HEK293 (cell line): Measurements from ENCODE around the gene OR2V2.
A peak's percentile ranks its signal among the peaks of the same experiment; 100 is the strongest.

ENCODE experiments used
- CTCF ChIA-PET: fragments of 350-600 bp; formaldehyde crosslinking; extraction: SDS; loops from one replicate; lab custom pipeline; 2021; ENCODE audit warnings: antibody characterized with exemption; lab: Yijun Ruan, JAX
- POLR2A ChIA-PET: fragments of 300-600 bp; formaldehyde crosslinking; extraction: SDS; loops from one replicate; lab custom pipeline; 2020; ENCODE audit warnings: antibody characterized with exemption, inconsistent platforms; lab: Yijun Ruan, JAX
- H3K27ac ChIP-seq: fragments of 200-500 bp; sonication (Bioruptor generic); 2 replicates; pipeline ENCODE4 v1.5.1; 2014; ENCODE audit warnings: low read depth, low read length, control low read depth, inconsistent platforms; ENCODE audit errors: extremely low read depth
- H3K36me3 ChIP-seq, 2 experiments: fragments of 200-500 bp in 1 of 2; sonication (Bioruptor generic) in 1 of 2; 1 replicate in 1 of 2; 2 replicates in 1 of 2; pipeline ENCODE4 v1.5.1; 2014 to 2017; ENCODE audit warnings: inconsistent platforms in 2 of 2, low read length in 2 of 2; ENCODE audit not compliant: control insufficient read depth in 2 of 2, insufficient read depth in 1 of 2
- H3K4me1 ChIP-seq: fragments of 200-500 bp; sonication (Bioruptor generic); 2 replicates; pipeline ENCODE4 v1.5.1; 2014; ENCODE audit warnings: mild to moderate bottlenecking, low read length, inconsistent platforms; ENCODE audit not compliant: control insufficient read depth, insufficient read depth
- H3K4me3 ChIP-seq: 2 replicates; pipeline ENCODE4 v1.5.1; 2011; ENCODE audit warnings: low read depth, mild to moderate bottlenecking, control low read depth, low read length, moderate library complexity
- H3K9me3 ChIP-seq: fragments of 200-500 bp; sonication (Bioruptor generic); 2 replicates; pipeline ENCODE4 v1.5.1; 2014; ENCODE audit warnings: low read depth, low read length, inconsistent platforms; ENCODE audit not compliant: control insufficient read depth, insufficient read depth
- ATF2 ChIP-seq: fragments of 450-650 bp; formaldehyde crosslinking; IDR thresholded peaks from 2 replicates; pipeline ENCODE4 v1.5.1; 2016; ENCODE audit warnings: missing biosample characterization, missing genetic modification characterization, low read depth
- PRDM1 ChIP-seq: fragments of 450-650 bp; formaldehyde crosslinking; IDR thresholded peaks from 2 replicates; pipeline ENCODE4; 2016; ENCODE audit warnings: missing biosample characterization, missing genetic modification characterization
- SETDB1 ChIP-seq: IDR thresholded peaks from one replicate; pipeline ENCODE4 v1.6.1; 2017; ENCODE audit warnings: mild to moderate bottlenecking, low read length, moderate library complexity, mixed read lengths; ENCODE audit not compliant: insufficient read length
- SP2 ChIP-seq: fragments of 450-650 bp; formaldehyde crosslinking; IDR thresholded peaks from 2 replicates; pipeline ENCODE4 v1.5.1; 2016; ENCODE audit warnings: missing biosample characterization, missing genetic modification characterization
- SP7 ChIP-seq: fragments of 450-650 bp; formaldehyde crosslinking; IDR thresholded peaks from 2 replicates; pipeline ENCODE4 v1.5.1; 2016; ENCODE audit warnings: missing biosample characterization, missing genetic modification characterization
- ZBTB20 ChIP-seq: fragments of 450-650 bp; formaldehyde crosslinking; IDR thresholded peaks from 2 replicates; pipeline ENCODE4 v1.5.1; 2016; ENCODE audit warnings: missing biosample characterization, missing genetic modification characterization
- ZNF24 ChIP-seq: fragments of 450-650 bp; formaldehyde crosslinking; IDR thresholded peaks from 2 replicates; pipeline ENCODE4 v1.5.1; 2016; ENCODE audit warnings: missing biosample characterization, missing genetic modification characterization
- ZNF416 ChIP-seq: fragments of 450-650 bp; formaldehyde crosslinking; IDR thresholded peaks from 2 replicates; pipeline ENCODE4 v1.5.1; 2016; ENCODE audit warnings: missing biosample characterization, missing genetic modification characterization
- ZNF521 ChIP-seq: fragments of 450-650 bp; formaldehyde crosslinking; IDR thresholded peaks from 2 replicates; pipeline ENCODE4 v1.5.1; 2017; ENCODE audit warnings: missing biosample characterization, mild to moderate bottlenecking, missing genetic modification characterization
- ZNF555 ChIP-seq: fragments of 450-650 bp; formaldehyde crosslinking; conservative IDR thresholded peaks from 2 replicates; pipeline ENCODE4 v1.5.1; 2017; ENCODE audit warnings: missing biosample characterization, mild to moderate bottlenecking, missing genetic modification characterization, inconsistent platforms
- ZNF791 ChIP-seq: fragments of 450-650 bp; formaldehyde crosslinking; IDR thresholded peaks from 2 replicates; pipeline ENCODE4 v1.5.1; 2016; ENCODE audit warnings: missing biosample characterization, missing genetic modification characterization
- TF ChIP-seq, protein P1 (sequence below): fragments of 450-650 bp; formaldehyde crosslinking; IDR thresholded peaks from 2 replicates; pipeline ENCODE4 v1.5.1; 2016; ENCODE audit warnings: missing biosample characterization, missing genetic modification characterization
- TF ChIP-seq, protein P2 (sequence below): fragments of 450-650 bp; formaldehyde crosslinking; IDR thresholded peaks from 2 replicates; pipeline ENCODE4 v1.5.1; 2016; ENCODE audit warnings: missing biosample characterization, missing genetic modification characterization

OR2V2 gene

GRCh38 chr5:181140766-181141165 is 6.6 kb upstream of the OR2V2 start:
- ChIA-PET POLR2A (no interaction called here), CTCF (interaction anchor here (0.7 kb wide), 1 partner anchor 18 kb away, joined by 3 read pairs; no protein-coding TSS in a partner anchor)
- H3K4me1 ChIP-seq: no peaks in the 10 kb centered on the region
- no peak overlapping the region for H3K27ac ChIP-seq
- TF ChIP-seq ZNF555 (tag by site-specific recombination): no peak
- no peak for TF ChIP-seq SP7 (tag by site-specific recombination)
- no peak for TF ChIP-seq ZNF791 (tag by site-specific recombination)
- TF ChIP-seq, protein P1, sequence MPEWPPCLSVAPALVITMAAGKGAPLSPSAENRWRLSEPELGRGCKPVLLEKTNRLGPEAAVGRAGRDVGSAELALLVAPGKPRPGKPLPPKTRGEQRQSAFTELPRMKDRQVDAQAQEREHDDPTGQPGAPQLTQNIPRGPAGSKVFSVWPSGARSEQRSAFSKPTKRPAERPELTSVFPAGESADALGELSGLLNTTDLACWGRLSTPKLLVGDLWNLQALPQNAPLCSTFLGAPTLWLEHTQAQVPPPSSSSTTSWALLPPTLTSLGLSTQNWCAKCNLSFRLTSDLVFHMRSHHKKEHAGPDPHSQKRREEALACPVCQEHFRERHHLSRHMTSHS: no peak
- no peak overlapping the region for H3K4me3 ChIP-seq
- no peaks in the 10 kb centered on the region for H3K9me3 ChIP-seq
- no peaks in the 10 kb centered on the region for H3K36me3 ChIP-seq

GRCh38 chr5:181142054-181142453 is 5.3 kb upstream of the OR2V2 start:
- H3K4me1 ChIP-seq: no peaks in the 10 kb centered on the region
- ChIA-PET CTCF (no interaction called here), POLR2A (no interaction called here)
- no peaks in the 10 kb centered on the region for H3K9me3 ChIP-seq
- no peak overlapping the region for H3K27ac ChIP-seq
- H3K4me3 ChIP-seq: no peak overlapping the region
- TF ChIP-seq, protein P2, sequence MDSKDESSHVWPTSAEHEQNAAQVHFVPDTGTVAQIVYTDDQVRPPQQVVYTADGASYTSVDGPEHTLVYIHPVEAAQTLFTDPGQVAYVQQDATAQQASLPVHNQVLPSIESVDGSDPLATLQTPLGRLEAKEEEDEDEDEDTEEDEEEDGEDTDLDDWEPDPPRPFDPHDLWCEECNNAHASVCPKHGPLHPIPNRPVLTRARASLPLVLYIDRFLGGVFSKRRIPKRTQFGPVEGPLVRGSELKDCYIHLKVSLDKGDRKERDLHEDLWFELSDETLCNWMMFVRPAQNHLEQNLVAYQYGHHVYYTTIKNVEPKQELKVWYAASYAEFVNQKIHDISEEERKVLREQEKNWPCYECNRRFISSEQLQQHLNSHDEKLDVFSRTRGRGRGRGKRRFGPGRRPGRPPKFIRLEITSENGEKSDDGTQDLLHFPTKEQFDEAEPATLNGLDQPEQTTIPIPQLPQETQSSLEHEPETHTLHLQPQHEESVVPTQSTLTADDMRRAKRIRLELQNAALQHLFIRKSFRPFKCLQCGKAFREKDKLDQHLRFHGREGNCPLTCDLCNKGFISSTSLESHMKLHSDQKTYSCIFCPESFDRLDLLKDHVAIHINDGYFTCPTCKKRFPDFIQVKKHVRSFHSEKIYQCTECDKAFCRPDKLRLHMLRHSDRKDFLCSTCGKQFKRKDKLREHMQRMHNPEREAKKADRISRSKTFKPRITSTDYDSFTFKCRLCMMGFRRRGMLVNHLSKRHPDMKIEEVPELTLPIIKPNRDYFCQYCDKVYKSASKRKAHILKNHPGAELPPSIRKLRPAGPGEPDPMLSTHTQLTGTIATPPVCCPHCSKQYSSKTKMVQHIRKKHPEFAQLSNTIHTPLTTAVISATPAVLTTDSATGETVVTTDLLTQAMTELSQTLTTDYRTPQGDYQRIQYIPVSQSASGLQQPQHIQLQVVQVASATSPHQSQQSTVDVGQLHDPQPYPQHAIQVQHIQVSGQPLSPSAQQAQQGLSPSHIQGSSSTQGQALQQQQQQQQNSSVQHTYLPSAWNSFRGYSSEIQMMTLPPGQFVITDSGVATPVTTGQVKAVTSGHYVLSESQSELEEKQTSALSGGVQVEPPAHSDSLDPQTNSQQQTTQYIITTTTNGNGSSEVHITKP (tag by site-specific recombination): no peak
- no peak for TF ChIP-seq ZBTB20 (tag by site-specific recombination)
- no peaks in the 10 kb centered on the region for H3K36me3 ChIP-seq

DNA sequence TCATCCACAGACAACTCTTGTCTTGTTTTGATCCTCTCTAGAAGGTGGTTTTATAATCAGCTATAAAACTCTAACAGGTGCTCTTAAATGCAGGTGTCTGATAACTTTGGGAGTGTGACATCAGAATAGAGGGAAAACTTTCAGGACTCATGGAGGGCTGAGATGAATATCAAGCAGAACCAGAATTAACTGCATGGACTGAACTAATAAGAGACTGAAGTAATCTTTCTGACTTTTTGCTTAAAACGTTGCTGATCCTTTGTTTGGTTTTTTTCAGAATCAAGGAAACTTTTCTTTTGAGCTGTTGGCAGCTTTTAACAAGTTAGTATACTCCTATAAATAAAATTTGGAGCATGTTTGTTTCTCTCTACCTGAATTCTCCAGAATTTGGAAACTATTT is 2.3 kb upstream of the OR2V2 start:
- POLR2A ChIA-PET: no interaction called here
- no peaks in the 10 kb centered on the region for H3K4me1 ChIP-seq
- H3K27ac ChIP-seq: no peak overlapping the region
- TF ChIP-seq SETDB1 (peak; percentile 91), ZNF521 (no peak), ZNF416 (tag by site-specific recombination) (no peak), PRDM1 (tag by site-specific recombination) (no peak), ZNF24 (tag by site-specific recombination) (no peak)
- no peaks in the 10 kb centered on the region for H3K36me3 ChIP-seq
- CTCF ChIA-PET: no interaction called here
- H3K4me3 ChIP-seq: no peak overlapping the region
- no peaks in the 10 kb centered on the region for H3K9me3 ChIP-seq

DNA sequence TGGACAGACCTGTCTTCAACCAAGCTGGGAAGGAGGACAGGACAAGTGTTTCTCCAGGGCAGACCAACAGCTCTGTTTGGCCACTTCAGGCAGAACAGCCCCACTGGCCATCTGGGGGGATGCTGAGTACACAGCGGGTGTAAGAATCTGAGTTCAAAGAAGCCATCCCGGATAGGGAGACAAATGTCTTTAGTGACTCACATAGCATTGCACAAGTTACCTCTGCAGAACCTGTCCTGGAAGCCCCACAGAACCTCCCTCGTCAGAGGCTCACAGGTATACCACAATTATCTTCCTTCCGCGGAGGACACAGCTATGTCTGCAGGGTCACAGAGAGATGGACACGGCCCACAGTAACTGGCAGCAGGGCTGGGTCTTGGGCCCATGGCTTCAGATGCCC is 2.0 kb downstream of the OR2V2 start:
- Histone ChIP-seq H3K4me1 (no peaks in the 10 kb centered on the region), H3K9me3 (no peaks in the 10 kb centered on the region), H3K4me3 (no peak overlapping the region), H3K36me3 (no peaks in the 10 kb centered on the region), H3K27ac (no peak overlapping the region)
- ChIA-PET CTCF (interaction anchor here (1.2 to 1.4 kb wide), 2 partner anchors 9 to 19 kb away, joined by 4 read pairs; no protein-coding TSS in a partner anchor), POLR2A (no interaction called here)
- TF ChIP-seq SP2 (tag by site-specific recombination): no peak
- no peak for TF ChIP-seq ATF2 (tag by site-specific recombination)
